Upper lobe of left lung (tissue), 4 donors: ENCODE data around the gene TLE4.

Source experiments
- CTCF ChIP-seq, 6 experiments: fragments of 450-650 bp in 4 of 6; fragments of 200-600 bp in 2 of 6; sonication (generic) in 2 of 6; IDR thresholded peaks; one replicate each; pipeline ENCODE4 v1.5.1; 2016 to 2019; ENCODE audit warnings: antibody characterized with exemption in 6 of 6
- POLR2A ChIP-seq, 4 donors: fragments of 450-650 bp; IDR thresholded peaks; one replicate each; pipeline ENCODE4 v1.5.1; 2016 to 2017; ENCODE audit warnings: antibody characterized with exemption in 4 of 4, mild to moderate bottlenecking in 2 of 4
- POLR2AphosphoS5 ChIP-seq, 2 donors: sonication (generic); formaldehyde crosslinking; IDR thresholded peaks; one replicate each; pipeline ENCODE4 v1.5.1; 2017; ENCODE audit warnings: antibody characterized with exemption in 2 of 2

- TF ChIP-seq CTCF (IDR thresholded peaks at IDR 0.05) (no peak), POLR2AphosphoS5 (IDR thresholded peaks at IDR 0.05) (no peak), POLR2A (IDR thresholded peaks at IDR 0.05) (no peak)
Measured at GRCh38 chr9:79570448-79571308, 1.1 kb upstream of the TLE4 start.
